DMS153 treated with DMSO at 0.1 percent for 48 hours (cell line): ENCODE data around the gene AKT1S1.
A peak's percentile ranks its signal among the peaks of the same experiment; 100 is the strongest.
"Not testable (repeated sequence)": the region's sequence is repeated elsewhere in the genome, so short reads cannot be mapped to it uniquely, and the experiment has no call there.

Experiments
- DNase-seq: peaks from one replicate; lab custom pipeline; 2025; ENCODE audit not compliant: unreplicated experiment; lab: John Stamatoyannopoulos, UW

AKT1S1 gene

DNA sequence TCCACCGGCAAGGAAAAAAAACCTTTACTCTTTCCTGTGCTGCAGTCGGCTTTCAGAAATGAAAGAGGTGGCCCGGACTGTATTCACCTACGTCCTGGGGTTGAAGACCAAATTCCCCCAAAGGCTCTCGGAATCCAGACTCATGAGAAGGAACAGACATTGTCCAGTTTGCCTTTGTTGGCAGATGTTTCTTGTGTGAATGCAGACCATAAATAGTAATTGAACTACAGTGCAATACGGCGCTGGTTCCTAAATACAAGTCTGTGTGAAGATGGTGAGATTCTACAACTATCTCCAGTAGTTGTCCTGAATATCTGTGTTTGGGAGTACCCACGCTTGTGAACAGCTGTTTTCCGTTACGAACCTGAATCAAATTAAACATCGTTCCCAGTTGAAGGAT, 37.4 kb downstream of the AKT1S1 start:
- no peak for DNase-seq

- no peak for DNase-seq
Measured at GRCh38 chr19:49838885-49839588, 38.1 kb downstream of the AKT1S1 start.

DNA sequence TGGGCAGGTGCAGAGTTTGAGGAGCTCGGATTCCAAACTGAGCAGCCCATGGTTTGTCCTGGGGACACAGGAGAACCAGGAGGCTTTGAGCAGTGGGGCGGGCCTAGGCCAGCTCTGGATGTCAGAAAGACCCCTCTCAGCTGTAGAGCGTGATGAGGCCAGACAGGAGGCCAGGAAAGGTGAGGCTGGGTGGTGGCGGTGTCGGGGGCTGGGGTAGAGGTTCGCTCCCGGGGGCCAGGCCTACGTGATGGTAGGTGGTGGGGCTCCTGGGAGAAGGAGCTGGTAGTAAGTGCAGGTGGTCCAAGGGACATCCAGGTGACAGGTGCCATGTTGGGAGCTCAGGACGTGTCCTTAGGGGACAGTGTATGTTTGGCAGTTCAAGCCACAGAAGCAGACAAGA, 39.7 kb downstream of the AKT1S1 start:
- DNase-seq = no peak

DNA sequence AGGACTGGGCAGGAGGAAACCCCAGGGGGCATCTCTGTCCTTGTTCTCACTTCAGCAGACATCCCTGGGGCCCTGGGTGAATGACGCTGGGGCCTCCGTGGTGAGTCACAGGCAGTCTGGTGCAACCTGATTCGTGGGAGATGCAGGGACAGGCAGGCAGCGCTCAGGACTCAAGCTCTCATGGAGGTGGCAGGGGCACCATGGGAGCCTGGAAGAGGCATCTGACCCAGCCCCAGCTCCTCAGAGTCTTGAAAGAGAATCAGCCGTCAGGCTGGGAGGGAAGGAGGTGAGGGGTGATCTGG, 40.2 kb downstream of the AKT1S1 start:
- DNase-seq = no peak

- no peak for DNase-seq
Measured at GRCh38 chr19:49836176-49837008, 40.8 kb downstream of the AKT1S1 start.

- no peak for DNase-seq
Measured at GRCh38 chr19:49835562-49835961, 41.6 kb downstream of the AKT1S1 start.

- DNase-seq = no peak
Measured at GRCh38 chr19:49833599-49833998, 43.6 kb downstream of the AKT1S1 start.

GRCh38 chr19:49832556-49832955, 44.6 kb downstream of the AKT1S1 start:
- no peak for DNase-seq

DNA sequence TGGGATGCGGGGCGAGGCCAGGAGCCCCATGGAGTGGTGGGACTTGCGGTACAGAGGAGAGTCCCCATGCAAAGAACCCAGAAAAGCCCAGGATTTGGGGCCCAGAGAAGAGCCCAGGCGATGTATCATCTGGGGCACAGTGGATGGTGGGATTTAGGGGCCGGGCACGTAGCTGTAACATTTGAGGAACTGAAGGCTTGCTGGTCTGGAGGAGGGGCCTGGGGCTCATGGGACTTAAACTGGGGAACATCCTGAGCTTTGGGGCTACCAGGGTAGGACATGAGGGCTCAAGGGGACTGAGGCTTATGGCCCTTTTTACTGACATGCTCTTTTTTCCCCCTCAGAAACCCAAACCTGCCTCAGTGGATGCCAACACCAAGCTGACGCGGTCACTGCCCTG, 45.6 kb downstream of the AKT1S1 start:
- DNase-seq = no peak

GRCh38 chr19:49830766-49831165, 46.4 kb downstream of the AKT1S1 start:
- no peak for DNase-seq

GRCh38 chr19:49829721-49830120, 47.4 kb downstream of the AKT1S1 start:
- no peak for DNase-seq

- no peak for DNase-seq
Measured at GRCh38 chr19:49829200-49829599, 48.0 kb downstream of the AKT1S1 start.

DNA sequence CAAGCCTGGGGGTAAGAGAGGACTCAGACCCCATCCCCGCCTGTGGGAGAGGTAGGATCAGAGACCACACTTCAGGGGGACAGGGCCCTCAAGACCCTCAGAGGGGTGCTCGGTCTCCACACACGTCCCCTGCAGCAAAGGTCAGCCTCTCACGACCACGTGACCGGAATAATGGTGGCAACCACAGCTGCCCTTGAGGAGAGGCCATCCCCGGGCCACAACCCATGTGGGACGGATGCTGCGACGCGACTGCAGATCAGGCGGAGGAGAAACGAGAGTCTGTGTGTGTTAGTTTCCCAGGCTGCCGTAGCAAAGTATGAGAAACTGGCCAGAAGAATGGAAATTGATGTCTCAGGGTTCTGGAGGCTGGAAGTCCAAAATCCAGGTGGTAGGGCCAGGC, 50.1 kb downstream of the AKT1S1 start:
- no peak for DNase-seq

- no peak for DNase-seq
Measured at GRCh38 chr19:49824662-49825061, 52.5 kb downstream of the AKT1S1 start.

- DNase-seq = no peak
Measured at GRCh38 chr19:49823472-49823871, 53.7 kb downstream of the AKT1S1 start.

DNA sequence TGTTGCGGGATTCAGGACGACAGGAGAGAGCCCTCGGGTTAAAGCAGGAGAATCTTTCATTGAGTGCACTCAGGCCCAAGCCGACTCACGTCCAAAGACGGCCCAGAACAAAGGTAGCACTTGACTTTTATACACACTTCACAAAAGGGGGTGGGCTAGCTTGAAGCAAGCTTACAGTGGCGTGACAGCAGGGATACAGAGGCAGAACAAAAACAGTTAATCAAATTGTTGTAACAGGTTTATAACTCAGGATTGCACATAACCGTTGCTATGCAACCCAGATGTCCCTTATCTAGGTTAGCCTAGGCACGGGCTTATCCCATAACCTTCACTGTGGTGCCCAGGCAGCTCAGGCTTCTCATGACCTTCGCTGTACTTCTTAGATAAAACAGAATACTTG, 57.0 kb downstream of the AKT1S1 start:
- DNase-seq = peak; percentile 45

DNA sequence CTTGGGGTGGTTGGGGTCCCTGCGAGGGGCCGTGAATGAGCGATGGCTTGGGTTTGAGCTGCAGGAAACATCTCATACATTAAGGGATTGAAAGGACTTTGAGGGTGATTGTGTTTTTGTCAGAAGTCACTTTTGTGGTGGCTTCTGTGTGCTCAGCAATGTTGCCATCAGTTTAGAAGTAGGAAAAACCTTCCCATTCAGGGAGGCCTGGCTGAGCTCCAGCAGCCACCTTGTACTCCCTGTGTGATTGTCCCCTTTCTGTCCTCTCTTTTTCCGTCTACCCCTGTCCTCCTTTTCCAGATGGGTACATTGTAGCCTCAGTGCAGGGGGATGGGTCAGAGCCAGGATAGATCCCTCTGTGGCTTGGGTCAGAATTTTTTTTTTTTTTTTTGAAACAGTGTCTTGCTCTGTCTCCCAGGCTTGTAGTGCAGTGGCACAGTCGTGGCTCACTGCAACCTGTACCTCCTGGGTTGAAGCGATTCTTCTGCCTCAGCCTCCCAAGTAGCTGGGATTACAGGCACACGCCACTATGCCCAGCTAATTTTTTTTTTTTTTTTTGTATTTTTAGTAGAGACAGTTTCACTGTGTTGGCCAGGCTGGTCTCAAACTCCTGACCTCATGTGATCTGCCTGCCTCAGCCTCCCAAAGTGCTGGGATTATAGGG, 57.6 kb downstream of the AKT1S1 start:
- DNase-seq = not testable (repeated sequence)
